Pericardium fibroblast (primary cell): ENCODE data around the gene WNT11. TPM values are rescaled to one million over a fixed set of nuclear protein-coding genes. Genes with fewer than 3 reads are reported as not detected.

Experiments
- total RNA-seq: library from RNA; depleted of rRNA; stranded (reverse); fragments of >200 nt; gene quantifications from 2 replicates; pipeline ENCODE4 v1.2.3, GENCODE V29; 2015

Gene WNT11
- 0.51 and 6.0 TPM in 2 replicates for total RNA-seq

GRCh38 chr11:76206327-76207081, at the start of gene WNT11:
WNT11 (minus strand) TSS chr11:76206502; CDS start chr11:76206407, 95 bp downstream.

Other genes starting within 250 kb of the WNT11 start
- 14.0 and 28.1 TPM in 2 replicates for gene THAP12, start 174.6 kb upstream of the WNT11 start, total RNA-seq
- 0.17 and 0.47 TPM in 2 replicates for gene GVQW3, start 174.8 kb upstream of the WNT11 start, total RNA-seq
- 3.7 and 7.1 TPM in 2 replicates for gene EMSY, start 238.5 kb upstream of the WNT11 start, total RNA-seq